Right cardiac atrium (tissue), 5 donors: Measurements from ENCODE around the gene TRMT1. TPM values are rescaled to one million over a fixed set of nuclear protein-coding genes. Genes with fewer than 3 reads are reported as not detected.
A peak's percentile ranks its signal among the peaks of the same experiment; 100 is the strongest.

Source experiments
- ATAC-seq, 2 donors: fragments of 200-7000 bp; cut with Tn5 transposase; one replicate each; pipeline versions ENCODE4 v1.8.0 to v1.9.1; 2020; ENCODE audit warnings: moderate library complexity in 2 of 2, mild to moderate bottlenecking in 1 of 2
- DNase-seq, 3 donors: peaks; one replicate each; pipeline ENCODE4 v3.0.0-alpha.2; 2020
- H3K27ac ChIP-seq: one replicate; pipeline ENCODE4 v1.5.1; 2013; ENCODE audit warnings: mild to moderate bottlenecking, low read length, control low read depth, moderate library complexity
- H3K27me3 ChIP-seq: one replicate; pipeline ENCODE4 v1.6.1; 2013; ENCODE audit not compliant: control insufficient read depth, insufficient read depth
- H3K4me1 ChIP-seq: one replicate; pipeline ENCODE4 v1.6.1; 2013; ENCODE audit warnings: low read length; ENCODE audit not compliant: control insufficient read depth, insufficient read depth
- H3K4me3 ChIP-seq: one replicate; pipeline ENCODE4 v1.5.1; 2013; ENCODE audit warnings: low read length, control low read depth
- H3K9me3 ChIP-seq: one replicate; pipeline ENCODE4 v1.6.1; 2013; ENCODE audit warnings: low read length; ENCODE audit not compliant: control insufficient read depth
- WGBS: extraction: QIAGEN DNeasy Blood & Tissue Kit; methylation state at CpG from one replicate; pipeline ENCODE4 v1.1.7; 2013; 5-methylcytosine and 5-hydroxymethylcytosine counted together
- intact Hi-C, 4 donors: fragments of 100-400 bp; cut with DNase I; formaldehyde crosslinking; loops; one replicate each; pipeline versions ENCODE4 v1.11.0 to v1.14.0; 2022 to 2023
- polyA plus RNA-seq: library from polyadenylated mRNA; stranded (reverse); fragments of 200-250 nt; gene quantifications from one replicate; pipeline ENCODE4 v1.2.3, GENCODE V29; 2013
- total RNA-seq, 4 donors: library from RNA; stranded (reverse); fragmentation: NEBNext Ultra II Directional; extraction: Animal tissue kit (Norgen Biotek cat#: 25700); gene quantifications; one replicate each; pipeline ENCODE4 v1.2.1, GENCODE V29; 2021
- donor health status: healthy with polysubstance abuse.
- donor health status: DM: no; HTN: yes; CAD: no.
- donor health status: DM: no; HTN: no; CAD: no.
- donor health status: DM: no; HTN: yes; CAD: no; lungs with severe emphysema.
- donor health status: DM: yes; HTN: yes; CAD: no.

Gene TRMT1
- total and polyA plus RNA-seq, 5 donors, result 14.8 to 22.2 (median 19.2) TPM

GRCh38 chr19:13083008-13083404 lies 33.5 kb downstream of the TRMT1 start:
- Histone ChIP-seq H3K9me3 (no peaks in the 10 kb centered on the region), H3K27me3 (no peaks in the 10 kb centered on the region), H3K27ac (peak overlapping the region; percentile 23), H3K4me3 (no peak overlapping the region), H3K4me1 (peaks cover 20% of the 10 kb centered on the region)
- intact Hi-C loops, result no loop called here
- DNase-seq (peak in 2 of 3 donors; percentile 6 to 34), ATAC-seq (no peak)
- 69% methylated on average over 7 of the region's 7 CpGs for WGBS

DNA sequence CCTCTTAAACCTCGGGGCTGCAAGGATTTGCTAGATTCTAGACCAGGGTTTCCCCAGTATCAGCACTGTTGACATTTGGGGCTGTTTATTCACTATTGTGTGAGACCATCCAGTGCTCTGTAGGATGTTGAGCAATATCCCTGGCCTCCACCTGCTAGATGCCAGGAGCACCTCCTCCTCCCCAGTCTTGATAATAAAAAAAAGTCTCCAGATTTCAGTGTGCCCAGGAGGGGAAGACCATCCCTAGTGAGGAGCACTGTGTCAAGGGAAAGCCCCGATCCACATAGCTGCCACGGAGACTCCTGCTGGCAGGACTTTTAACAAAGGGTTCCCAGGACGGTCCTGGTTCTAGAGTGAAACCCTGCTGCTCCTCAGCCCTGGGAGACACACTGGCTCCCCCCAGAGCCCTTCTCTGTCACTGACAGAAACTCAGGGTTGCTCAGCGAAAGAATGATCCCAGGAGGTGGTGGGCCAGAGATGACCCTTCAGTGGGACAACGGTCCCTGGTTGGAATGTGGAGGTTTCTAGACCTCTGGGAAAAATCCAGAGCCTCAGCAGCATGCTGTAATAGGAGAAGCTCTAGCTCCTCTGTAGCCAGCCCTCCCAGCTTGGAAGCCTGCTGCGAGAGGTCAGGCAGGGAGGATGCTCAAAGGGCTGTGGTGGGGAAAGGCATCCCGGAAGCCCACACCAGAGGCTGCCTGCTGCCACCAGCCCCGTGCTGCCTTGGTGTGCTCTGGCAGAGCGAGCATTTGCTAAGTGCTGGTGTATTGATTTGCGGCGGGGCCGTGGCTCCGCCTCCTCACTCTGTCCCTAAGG lies 34.1 kb downstream of the TRMT1 start:
- no peak overlapping the region for H3K4me3 ChIP-seq
- H3K9me3 ChIP-seq, result no peaks in the 10 kb centered on the region
- peak; percentile 52 to 76 (median 69) for DNase-seq
- H3K27me3 ChIP-seq, result no peaks in the 10 kb centered on the region
- peak; percentile 38 to 50 for ATAC-seq
- peak overlapping the region; percentile 56 for H3K27ac ChIP-seq
- 52% methylated on average over 14 of the region's 14 CpGs for WGBS
- peaks cover 23% of the 10 kb centered on the region for H3K4me1 ChIP-seq
- intact Hi-C loops, result no loop called here

- Histone ChIP-seq H3K27me3 (no peaks in the 10 kb centered on the region), H3K4me3 (no peak overlapping the region), H3K9me3 (no peaks in the 10 kb centered on the region), H3K4me1 (peaks cover 23% of the 10 kb centered on the region), H3K27ac (peak overlapping the region; percentile 65)
- DNase-seq (peak; percentile 69 to 88 (median 86)), ATAC-seq (peak; percentile 36 to 76)
- 38% methylated on average over 16 of the region's 16 CpGs for WGBS
- intact Hi-C loops, result no loop called here
These were observed 37.0 kb downstream of the TRMT1 start for GRCh38 chr19:13079542-13079986.

DNA sequence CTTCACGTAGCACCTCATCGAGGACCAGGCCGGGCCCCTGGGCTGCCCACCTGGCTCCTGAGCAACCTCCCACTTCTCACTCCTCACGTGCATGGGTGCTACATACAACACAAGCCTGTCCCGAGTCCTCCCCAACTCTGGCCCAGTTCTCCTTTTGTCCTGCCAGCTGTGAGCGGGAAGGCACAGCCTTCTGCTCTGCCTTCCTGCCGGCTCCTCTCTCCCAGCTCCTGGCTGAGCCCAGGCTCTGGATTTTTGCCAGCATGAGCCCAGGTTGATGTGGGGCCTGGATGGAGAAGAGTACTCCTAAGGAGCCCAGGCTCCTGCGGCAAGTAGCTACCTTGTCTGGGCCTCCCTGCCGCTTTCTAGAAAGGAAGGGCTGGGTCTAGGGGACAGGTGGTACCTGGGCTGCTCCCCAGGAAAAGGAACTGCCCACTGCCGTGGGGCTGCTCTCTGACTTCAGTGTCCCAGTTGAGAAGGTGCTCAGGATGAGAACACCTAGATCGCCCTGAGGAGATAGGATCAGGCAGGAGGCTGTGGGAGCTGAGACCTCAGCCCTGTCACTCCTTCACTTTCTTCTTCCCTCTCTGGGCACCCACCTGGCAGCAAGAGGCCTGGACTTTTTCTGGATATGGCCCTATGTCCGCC lies 37.5 kb downstream of the TRMT1 start:
- H3K27ac ChIP-seq, result peak overlapping the region; percentile 65
- ATAC-seq, result peak; percentile 20 to 41
- H3K4me1 ChIP-seq, result peaks cover 23% of the 10 kb centered on the region
- H3K27me3 ChIP-seq, result no peaks in the 10 kb centered on the region
- WGBS, result 45% methylated on average over 12 of the region's 12 CpGs
- intact Hi-C loops, result no loop called here
- no peaks in the 10 kb centered on the region for H3K9me3 ChIP-seq
- peak; percentile 49 to 78 (median 73) for DNase-seq
- no peak overlapping the region for H3K4me3 ChIP-seq

- H3K4me1 ChIP-seq, result peaks cover 23% of the 10 kb centered on the region
- intact Hi-C loops, result no loop called here
- H3K27me3 ChIP-seq, result no peaks in the 10 kb centered on the region
- 80% methylated on average over 10 of the region's 10 CpGs for WGBS
- ATAC-seq (no peak), DNase-seq (no peak)
- H3K27ac ChIP-seq, result peak overlapping the region; percentile 7
- no peak overlapping the region for H3K4me3 ChIP-seq
- no peaks in the 10 kb centered on the region for H3K9me3 ChIP-seq
These were observed 38.2 kb downstream of the TRMT1 start for GRCh38 chr19:13078381-13078780.

GRCh38 chr19:13077240-13077639 lies 39.3 kb downstream of the TRMT1 start:
- Histone ChIP-seq H3K9me3 (no peaks in the 10 kb centered on the region), H3K27me3 (no peaks in the 10 kb centered on the region), H3K27ac (no peak overlapping the region), H3K4me1 (peaks cover 21% of the 10 kb centered on the region), H3K4me3 (no peak overlapping the region)
- WGBS, result 59% methylated on average over 11 of the region's 11 CpGs
- DNase-seq, result peak in 1 of 3 donors; percentile 73
- intact Hi-C loops, result no loop called here
- ATAC-seq, result no peak

DNA sequence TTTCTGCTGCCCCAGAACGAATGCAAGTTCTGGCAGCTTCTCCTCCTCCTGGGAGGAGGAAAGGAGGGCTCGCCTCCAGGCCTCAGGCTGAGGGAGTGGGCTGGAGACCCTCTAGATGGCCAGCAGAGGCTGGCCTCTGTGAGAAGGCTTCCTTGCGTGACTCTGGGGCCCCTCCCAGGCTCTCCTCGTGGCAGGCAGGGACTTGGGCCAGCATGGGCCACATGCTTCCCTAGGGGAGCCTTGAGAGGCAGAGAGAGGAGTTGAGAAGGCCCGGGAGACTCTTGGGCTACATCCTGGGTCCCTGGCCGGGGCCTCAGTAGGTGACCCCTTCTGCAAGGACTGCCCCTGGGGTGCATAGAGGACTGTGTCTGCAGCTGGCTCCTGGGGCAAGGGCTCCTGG lies 39.8 kb downstream of the TRMT1 start:
- H3K4me1 ChIP-seq, result peaks cover 21% of the 10 kb centered on the region
- DNase-seq (peak in 1 of 3 donors; percentile 79), ATAC-seq (peak in 1 of 2 donors; percentile 14)
- no peaks in the 10 kb centered on the region for H3K27me3 ChIP-seq
- WGBS, result 51% methylated on average over 6 of the region's 6 CpGs
- no peak overlapping the region for H3K27ac ChIP-seq
- H3K9me3 ChIP-seq, result no peaks in the 10 kb centered on the region
- intact Hi-C loops, result no loop called here
- H3K4me3 ChIP-seq, result no peak overlapping the region

GRCh38 chr19:13076320-13076719 lies 40.2 kb downstream of the TRMT1 start:
- Histone ChIP-seq H3K4me1 (peaks cover 21% of the 10 kb centered on the region), H3K9me3 (no peaks in the 10 kb centered on the region), H3K4me3 (no peak overlapping the region), H3K27me3 (no peaks in the 10 kb centered on the region), H3K27ac (no peak overlapping the region)
- intact Hi-C loops, result no loop called here
- peak in 2 of 3 donors; percentile 65 to 75 for DNase-seq
- ATAC-seq, result no peak
- WGBS, result 57% methylated on average over 8 of the region's 8 CpGs

GRCh38 chr19:13074378-13074777 lies 42.2 kb downstream of the TRMT1 start:
- H3K27me3 ChIP-seq, result no peaks in the 10 kb centered on the region
- H3K9me3 ChIP-seq, result no peaks in the 10 kb centered on the region
- no peak for ATAC-seq
- DNase-seq, result peak in 2 of 3 donors; percentile 62 to 69
- H3K4me1 ChIP-seq, result peaks cover 28% of the 10 kb centered on the region
- no peak overlapping the region for H3K27ac ChIP-seq
- WGBS, result 74% methylated on average over 4 of the region's 4 CpGs
- H3K4me3 ChIP-seq, result no peak overlapping the region
- intact Hi-C loops, result no loop called here

DNA sequence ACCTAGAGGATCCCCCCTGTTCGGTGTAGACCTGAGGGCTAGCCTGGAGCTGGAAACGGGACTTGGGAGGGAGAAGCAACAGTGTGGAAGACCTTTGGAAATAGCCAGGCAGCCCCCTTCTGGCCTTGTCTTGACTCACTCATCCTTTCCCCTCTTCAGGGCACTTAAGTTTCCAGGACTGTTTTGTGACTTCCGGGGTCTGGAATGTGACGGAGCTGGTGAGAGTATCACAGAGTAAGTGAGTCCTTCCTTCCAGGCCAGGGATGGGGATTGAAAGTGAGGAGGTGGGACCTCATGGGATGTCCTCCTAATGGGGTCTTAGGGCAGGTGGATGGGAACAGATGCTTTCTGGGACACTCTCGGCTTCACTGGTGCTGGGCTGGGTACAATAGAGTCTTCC lies 43.3 kb downstream of the TRMT1 start:
- no peak overlapping the region for H3K4me3 ChIP-seq
- WGBS, result 79% methylated on average over 5 of the region's 5 CpGs
- intact Hi-C loops, result no loop called here
- no peaks in the 10 kb centered on the region for H3K27me3 ChIP-seq
- no peak for ATAC-seq
- no peak overlapping the region for H3K27ac ChIP-seq
- DNase-seq, result no peak
- H3K4me1 ChIP-seq, result peaks cover 32% of the 10 kb centered on the region
- H3K9me3 ChIP-seq, result no peaks in the 10 kb centered on the region

GRCh38 chr19:13072188-13072908 lies 44.2 kb downstream of the TRMT1 start:
- ATAC-seq (no peak), DNase-seq (no peak)
- WGBS, result 79% methylated on average over 9 of the region's 9 CpGs

More at GRCh38 chr19:13072188-13072908, 44.2 kb downstream of the TRMT1 start:
- intact Hi-C loops, result no loop called here
- no peaks in the 10 kb centered on the region for H3K27me3 ChIP-seq
- H3K4me1 ChIP-seq, result peaks cover 32% of the 10 kb centered on the region
- no peak overlapping the region for H3K27ac ChIP-seq
- H3K4me3 ChIP-seq, result no peak overlapping the region
- H3K9me3 ChIP-seq, result no peaks in the 10 kb centered on the region
